Central memory CD8-positive, alpha-beta T cell (primary cell): ENCODE data around the gene CAMK4.
"Not testable (repeated sequence)": the region's sequence is repeated elsewhere in the genome, so short reads cannot be mapped to it uniquely, and the experiment has no call there.

Source experiments
- ATAC-seq: fragments of 150-1000 bp; cut with Tn5 transposase; replicated peaks from 2 replicates; pipeline ENCODE4 v1.10.0; 2022; ENCODE audit warnings: mild to moderate bottlenecking, moderate FRiP score, moderate number of reproducible peaks; ENCODE audit not compliant: poor library complexity, severe bottlenecking; ENCODE audit errors: extremely low read depth
- DNase-seq, 2 donors: peaks; one replicate each; pipeline ENCODE4 v3.0.0; 2021; ENCODE audit warnings: low spot score in 2 of 2
- H3K27ac Mint-ChIP-seq: one replicate; pipeline ENCODE4 v1.8.0; 2022; ENCODE audit warnings: low read depth, mild to moderate bottlenecking, moderate library complexity, mixed read lengths
- H3K27me3 Mint-ChIP-seq: one replicate; pipeline ENCODE4 v1.8.0; 2022; ENCODE audit warnings: mixed read lengths
- H3K36me3 Mint-ChIP-seq: one replicate; pipeline ENCODE4 v1.8.0; 2022; ENCODE audit warnings: mild to moderate bottlenecking, moderate library complexity, mixed read lengths; ENCODE audit not compliant: insufficient read depth
- H3K4me1 Mint-ChIP-seq: one replicate; pipeline ENCODE4 v1.8.0; 2022; ENCODE audit warnings: mixed read lengths
- H3K4me3 Mint-ChIP-seq: one replicate; pipeline ENCODE4 v1.8.0; 2022; ENCODE audit warnings: mild to moderate bottlenecking, moderate library complexity, mixed read lengths
- H3K9me3 Mint-ChIP-seq: one replicate; pipeline ENCODE4 v1.8.0; 2022; ENCODE audit warnings: mixed read lengths

CAMK4 gene

GRCh38 chr5:111277061-111277460 lies 52.9 kb downstream of the CAMK4 start:
- DNase-seq (no peak), ATAC-seq (no peak)
- Mint-ChIP-seq H3K4me3 (no peak overlapping the region), H3K27me3 (no peaks in the 10 kb centered on the region), H3K9me3 (no peaks in the 10 kb centered on the region), H3K27ac (no peak overlapping the region), H3K4me1 (peaks cover 38% of the 10 kb centered on the region), H3K36me3 (no peaks in the 10 kb centered on the region)

- Mint-ChIP-seq H3K9me3 (no peaks in the 10 kb centered on the region), H3K4me1 (peaks cover 40% of the 10 kb centered on the region), H3K27ac (no peak overlapping the region), H3K36me3 (no peaks in the 10 kb centered on the region), H3K27me3 (no peaks in the 10 kb centered on the region), H3K4me3 (no peak overlapping the region)
- DNase-seq (peak; percentile 75 to 89), ATAC-seq (peak; percentile 94)
Observed at GRCh38 chr5:111278858-111279504, 54.8 kb downstream of the CAMK4 start.

- DNase-seq (no peak), ATAC-seq (no peak)
- H3K27ac Mint-ChIP-seq, result no peak overlapping the region
- peaks cover 47% of the 10 kb centered on the region for H3K4me1 Mint-ChIP-seq
- H3K36me3 Mint-ChIP-seq, result no peaks in the 10 kb centered on the region
- no peak overlapping the region for H3K4me3 Mint-ChIP-seq
- H3K9me3 Mint-ChIP-seq, result no peaks in the 10 kb centered on the region
- H3K27me3 Mint-ChIP-seq, result no peaks in the 10 kb centered on the region
Observed at GRCh38 chr5:111280282-111280951, 56.2 kb downstream of the CAMK4 start.

- Mint-ChIP-seq H3K27ac (no peak overlapping the region), H3K36me3 (no peaks in the 10 kb centered on the region), H3K27me3 (no peaks in the 10 kb centered on the region), H3K4me1 (peaks cover 49% of the 10 kb centered on the region), H3K9me3 (no peaks in the 10 kb centered on the region), H3K4me3 (no peak overlapping the region)
- ATAC-seq, result no peak
- DNase-seq, result no peak
Observed at GRCh38 chr5:111282798-111283197, 58.6 kb downstream of the CAMK4 start.

GRCh38 chr5:111284825-111285224 lies 60.6 kb downstream of the CAMK4 start:
- no peak for ATAC-seq
- Mint-ChIP-seq H3K27me3 (no peaks in the 10 kb centered on the region), H3K4me3 (no peak overlapping the region), H3K36me3 (peaks cover 3% of the 10 kb centered on the region), H3K9me3 (no peaks in the 10 kb centered on the region), H3K27ac (no peak overlapping the region), H3K4me1 (peaks cover 55% of the 10 kb centered on the region)
- DNase-seq, result no peak

GRCh38 chr5:111294551-111294950 lies 70.4 kb downstream of the CAMK4 start:
- Mint-ChIP-seq H3K9me3 (no peaks in the 10 kb centered on the region), H3K27me3 (no peaks in the 10 kb centered on the region), H3K27ac (no peak overlapping the region), H3K36me3 (peaks cover 1% of the 10 kb centered on the region), H3K4me3 (no peak overlapping the region), H3K4me1 (peaks cover 25% of the 10 kb centered on the region)
- ATAC-seq (no peak), DNase-seq (no peak)

GRCh38 chr5:111295649-111296048 lies 71.5 kb downstream of the CAMK4 start:
- no peak for ATAC-seq
- Mint-ChIP-seq H3K9me3 (no peaks in the 10 kb centered on the region), H3K4me1 (peaks cover 19% of the 10 kb centered on the region), H3K4me3 (no peak overlapping the region), H3K27ac (no peak overlapping the region), H3K36me3 (peaks cover 1% of the 10 kb centered on the region), H3K27me3 (no peaks in the 10 kb centered on the region)
- no peak for DNase-seq

- H3K36me3 Mint-ChIP-seq, result peaks cover 1% of the 10 kb centered on the region
- H3K27me3 Mint-ChIP-seq, result no peaks in the 10 kb centered on the region
- H3K9me3 Mint-ChIP-seq, result no peaks in the 10 kb centered on the region
- H3K27ac Mint-ChIP-seq, result no peak overlapping the region
- peaks cover 19% of the 10 kb centered on the region for H3K4me1 Mint-ChIP-seq
- no peak overlapping the region for H3K4me3 Mint-ChIP-seq
- ATAC-seq, result no peak
- no peak for DNase-seq
Observed at GRCh38 chr5:111296570-111296969, 72.4 kb downstream of the CAMK4 start.

- no peaks in the 10 kb centered on the region for H3K9me3 Mint-ChIP-seq
- no peak for ATAC-seq
- H3K36me3 Mint-ChIP-seq, result peaks cover 1% of the 10 kb centered on the region
- no peak overlapping the region for H3K4me3 Mint-ChIP-seq
- H3K4me1 Mint-ChIP-seq, result peaks cover 19% of the 10 kb centered on the region
- H3K27ac Mint-ChIP-seq, result no peak overlapping the region
- no peaks in the 10 kb centered on the region for H3K27me3 Mint-ChIP-seq
- no peak for DNase-seq
Observed at GRCh38 chr5:111299067-111299481, 74.9 kb downstream of the CAMK4 start.

GRCh38 chr5:111299831-111300432 lies 75.7 kb downstream of the CAMK4 start:
- H3K36me3 Mint-ChIP-seq, result peaks cover 1% of the 10 kb centered on the region
- DNase-seq, result no peak
- ATAC-seq, result no peak
- no peak overlapping the region for H3K27ac Mint-ChIP-seq
- no peak overlapping the region for H3K4me3 Mint-ChIP-seq
- no peaks in the 10 kb centered on the region for H3K27me3 Mint-ChIP-seq
- peaks cover 19% of the 10 kb centered on the region for H3K4me1 Mint-ChIP-seq
- no peaks in the 10 kb centered on the region for H3K9me3 Mint-ChIP-seq

- peaks cover 19% of the 10 kb centered on the region for H3K4me1 Mint-ChIP-seq
- ATAC-seq (no peak), DNase-seq (no peak)
- no peak overlapping the region for H3K4me3 Mint-ChIP-seq
- H3K36me3 Mint-ChIP-seq, result peaks cover 1% of the 10 kb centered on the region
- no peaks in the 10 kb centered on the region for H3K27me3 Mint-ChIP-seq
- no peaks in the 10 kb centered on the region for H3K9me3 Mint-ChIP-seq
- no peak overlapping the region for H3K27ac Mint-ChIP-seq
Observed at GRCh38 chr5:111301264-111301663, 77.1 kb downstream of the CAMK4 start.

- not testable (repeated sequence) for H3K27me3 Mint-ChIP-seq, DNase-seq, H3K36me3 Mint-ChIP-seq, H3K9me3 Mint-ChIP-seq, H3K4me3 Mint-ChIP-seq, H3K27ac Mint-ChIP-seq, ATAC-seq
- H3K4me1 Mint-ChIP-seq, result peaks cover 19% of the 10 kb centered on the region
Observed at GRCh38 chr5:111302043-111302442, 77.9 kb downstream of the CAMK4 start.

- Mint-ChIP-seq H3K27ac (no peak overlapping the region), H3K36me3 (no peaks in the 10 kb centered on the region), H3K4me1 (peaks cover 42% of the 10 kb centered on the region)
Observed at GRCh38 chr5:111308951-111309350, 84.8 kb downstream of the CAMK4 start.

More at GRCh38 chr5:111308951-111309350, 84.8 kb downstream of the CAMK4 start:
- Mint-ChIP-seq H3K4me3 (no peak overlapping the region), H3K9me3 (no peaks in the 10 kb centered on the region), H3K27me3 (no peaks in the 10 kb centered on the region)
- no peak for ATAC-seq
- no peak for DNase-seq
